ENCODE measurements around the gene HK2.
"Not testable (repeated sequence)": the region's sequence is repeated elsewhere in the genome, so short reads cannot be mapped to it uniquely, and the experiment has no call there.

HK2 gene

DNA sequence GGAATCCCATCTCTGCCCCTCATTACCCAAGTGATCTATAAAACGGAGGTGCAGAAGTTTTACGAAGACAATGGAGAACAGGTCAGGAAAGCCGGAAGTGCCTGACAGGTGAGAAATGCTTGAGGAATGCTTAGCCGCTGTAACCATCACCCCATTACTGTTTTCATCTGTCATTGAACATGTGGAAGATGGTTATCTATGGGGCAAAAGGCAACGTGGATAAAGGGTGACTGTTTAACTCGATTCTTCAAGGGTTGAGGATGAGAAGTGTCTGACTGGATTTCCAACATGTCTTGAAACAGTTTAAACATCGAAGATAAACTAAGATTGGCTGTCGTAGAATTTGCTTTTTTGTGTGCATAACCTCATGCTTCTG lies 17.3 kb downstream of the HK2 start:
- no peak overlapping the region for H3K4me3 ChIP-seq (replicated peaks; ENCODE audit: low read depth, low read length)
- TF ChIP-seq, protein P1, sequence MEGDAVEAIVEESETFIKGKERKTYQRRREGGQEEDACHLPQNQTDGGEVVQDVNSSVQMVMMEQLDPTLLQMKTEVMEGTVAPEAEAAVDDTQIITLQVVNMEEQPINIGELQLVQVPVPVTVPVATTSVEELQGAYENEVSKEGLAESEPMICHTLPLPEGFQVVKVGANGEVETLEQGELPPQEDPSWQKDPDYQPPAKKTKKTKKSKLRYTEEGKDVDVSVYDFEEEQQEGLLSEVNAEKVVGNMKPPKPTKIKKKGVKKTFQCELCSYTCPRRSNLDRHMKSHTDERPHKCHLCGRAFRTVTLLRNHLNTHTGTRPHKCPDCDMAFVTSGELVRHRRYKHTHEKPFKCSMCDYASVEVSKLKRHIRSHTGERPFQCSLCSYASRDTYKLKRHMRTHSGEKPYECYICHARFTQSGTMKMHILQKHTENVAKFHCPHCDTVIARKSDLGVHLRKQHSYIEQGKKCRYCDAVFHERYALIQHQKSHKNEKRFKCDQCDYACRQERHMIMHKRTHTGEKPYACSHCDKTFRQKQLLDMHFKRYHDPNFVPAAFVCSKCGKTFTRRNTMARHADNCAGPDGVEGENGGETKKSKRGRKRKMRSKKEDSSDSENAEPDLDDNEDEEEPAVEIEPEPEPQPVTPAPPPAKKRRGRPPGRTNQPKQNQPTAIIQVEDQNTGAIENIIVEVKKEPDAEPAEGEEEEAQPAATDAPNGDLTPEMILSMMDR (IDR thresholded peaks at IDR 0.05; ENCODE audit: low read length, missing control alignments), result no peak
- DNase-seq (ENCODE audit: low read depth), result peak; percentile 51

DNA sequence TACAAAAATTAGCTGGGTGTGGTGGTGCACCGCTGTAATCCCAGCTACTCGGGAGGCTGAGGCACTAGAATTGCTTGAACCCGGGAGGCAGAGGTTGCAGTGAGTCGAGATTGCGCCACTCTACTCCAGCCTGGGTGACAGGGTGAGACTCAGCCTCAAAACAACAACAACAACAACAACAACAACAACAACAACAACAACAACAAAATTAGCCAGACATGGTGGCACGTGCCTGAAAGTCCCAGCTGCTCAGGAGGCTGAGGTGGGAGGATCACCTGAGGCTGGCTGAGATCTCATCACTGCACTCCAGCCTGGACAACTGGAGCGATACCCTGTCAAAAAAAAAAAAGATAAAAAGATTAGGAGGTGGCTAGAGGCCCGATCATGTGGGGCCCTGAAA lies 19.4 kb downstream of the HK2 start:
- DNase-seq (ENCODE audit: low read depth); H3K4me3 ChIP-seq (replicated peaks; ENCODE audit: low read depth, low read length): not testable (repeated sequence)

DNA sequence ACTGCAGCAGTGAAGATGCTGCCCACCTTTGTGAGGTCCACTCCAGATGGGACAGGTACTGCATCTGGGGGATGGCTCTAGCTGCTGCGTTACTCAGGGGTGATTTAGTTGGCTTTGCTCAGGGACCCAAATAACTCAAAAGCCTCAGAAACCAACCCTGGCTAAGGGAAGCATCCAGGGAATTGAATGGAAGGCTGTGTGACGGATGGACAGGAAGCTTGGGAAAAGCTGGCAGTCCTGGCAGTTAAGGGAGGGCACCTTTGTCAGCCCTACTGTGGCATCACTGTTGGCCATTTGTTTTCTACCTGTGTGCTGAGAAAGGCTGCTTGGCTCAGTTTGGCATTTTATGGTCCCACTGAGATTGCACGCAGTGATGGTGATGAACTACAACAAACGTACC lies 20.5 kb downstream of the HK2 start:
- no peak overlapping the region for H3K4me3 ChIP-seq (replicated peaks; ENCODE audit: low read depth, low read length)
- DNase-seq (ENCODE audit: low read depth), result no peak
- TF ChIP-seq, protein P1 (IDR thresholded peaks at IDR 0.05; ENCODE audit: low read length, missing control alignments), result no peak

DNA sequence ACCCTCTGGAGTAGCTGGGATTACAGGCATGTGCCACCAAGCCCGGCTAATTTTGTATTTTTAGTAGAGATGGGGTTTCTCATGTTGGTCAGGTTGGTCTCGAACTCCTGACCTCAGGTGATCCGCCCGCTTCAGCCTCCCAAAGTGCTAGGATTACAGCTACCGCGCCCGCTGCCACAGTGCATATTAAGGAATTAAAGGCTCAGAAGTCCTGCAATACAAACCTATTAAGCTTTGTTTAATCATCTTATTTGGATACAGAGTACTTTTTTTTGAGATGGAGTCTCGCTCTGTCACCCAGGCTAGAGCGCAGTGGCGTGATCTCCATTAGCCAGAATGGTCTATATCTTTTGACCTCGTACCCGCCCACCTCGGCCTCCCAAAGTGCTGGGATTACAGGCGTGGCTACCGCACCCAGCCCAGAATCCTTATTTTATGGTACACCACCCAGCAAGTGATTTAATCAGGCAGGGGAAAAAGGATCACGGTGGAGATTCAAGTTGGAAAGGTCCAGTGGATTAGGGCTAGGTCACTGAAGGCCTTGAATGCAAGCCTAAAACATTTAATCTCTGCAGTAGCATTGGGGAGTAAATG lies 21.3 kb downstream of the HK2 start:
- H3K4me3 ChIP-seq (replicated peaks; ENCODE audit: low read depth, low read length); DNase-seq (ENCODE audit: low read depth): not testable (repeated sequence)

DNA sequence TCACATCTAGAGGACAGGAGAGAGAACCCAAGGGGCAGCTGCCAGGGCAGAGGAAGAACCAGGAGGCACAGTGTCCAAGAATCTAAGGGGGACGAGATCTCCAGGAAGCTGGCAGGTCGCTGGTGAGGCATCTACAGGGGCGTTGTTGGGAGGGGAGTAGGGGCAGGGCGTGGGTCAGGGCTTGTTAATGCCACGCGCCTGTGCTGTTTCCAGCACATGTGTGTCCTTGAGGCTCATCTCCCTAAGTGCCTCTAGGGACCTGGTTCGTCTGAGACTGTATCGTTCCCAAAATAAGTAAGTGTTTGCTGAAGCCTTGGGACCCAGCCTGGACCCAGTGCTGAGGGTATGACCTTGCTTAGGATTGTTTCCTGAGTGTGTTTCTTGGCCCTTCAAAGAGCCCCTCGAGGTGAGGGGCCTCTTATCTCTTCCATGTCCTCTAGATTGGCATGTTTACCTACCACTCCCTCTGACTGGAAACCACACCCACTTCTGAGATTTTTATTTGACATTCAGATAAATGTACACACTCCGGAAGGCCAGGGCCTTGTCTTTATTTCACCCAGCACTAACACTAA lies 22.2 kb downstream of the HK2 start:
- DNase-seq (ENCODE audit: low read depth), result no peak
- TF ChIP-seq, protein P1 (IDR thresholded peaks at IDR 0.05; ENCODE audit: low read length, missing control alignments), result no peak
- H3K4me3 ChIP-seq (replicated peaks; ENCODE audit: low read depth, low read length), result no peak overlapping the region

DNA sequence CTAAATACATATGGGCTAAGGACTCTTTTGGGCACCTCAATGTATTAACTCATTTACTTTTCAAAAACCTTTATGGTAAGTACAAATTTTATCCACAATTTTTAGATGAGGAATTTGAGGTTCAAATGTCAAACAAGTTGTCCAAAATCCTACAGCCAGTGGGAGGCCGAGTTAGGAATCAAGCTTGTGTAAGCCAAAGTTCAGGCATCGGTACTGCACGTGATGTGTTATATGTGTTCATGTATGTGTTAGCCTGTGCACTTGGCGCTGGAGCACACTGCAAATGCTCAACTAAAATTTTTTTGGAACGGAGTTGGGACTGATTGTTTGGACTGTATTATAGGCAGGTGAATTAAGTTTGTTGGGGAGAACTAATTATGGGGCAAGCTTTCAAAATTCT lies 22.7 kb downstream of the HK2 start:
- no peak overlapping the region for H3K4me3 ChIP-seq (replicated peaks; ENCODE audit: low read depth, low read length)
- TF ChIP-seq, protein P1 (IDR thresholded peaks at IDR 0.05; ENCODE audit: low read length, missing control alignments), result no peak
- no peak for DNase-seq (ENCODE audit: low read depth)

DNA sequence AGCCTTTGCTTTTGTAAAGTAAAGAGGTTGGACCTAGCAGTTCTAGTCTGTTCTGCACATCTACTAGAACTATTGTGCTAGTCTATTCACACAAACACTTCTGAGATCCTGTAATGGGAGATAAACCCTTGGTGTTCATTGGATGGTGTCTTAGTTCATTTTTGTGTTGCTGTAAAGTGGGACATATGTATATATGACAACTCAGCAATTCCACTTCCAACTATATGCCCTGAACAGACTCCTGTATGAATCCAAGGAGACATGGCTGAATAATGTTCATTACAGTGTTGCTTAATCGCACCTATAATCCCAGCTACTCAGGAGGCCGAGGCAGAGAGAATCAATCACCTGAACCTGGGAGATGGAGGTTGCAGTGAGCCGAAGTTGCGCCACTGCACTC lies 23.3 kb downstream of the HK2 start:
- TF ChIP-seq, protein P1 (IDR thresholded peaks at IDR 0.05; ENCODE audit: low read length, missing control alignments), result no peak
- DNase-seq (ENCODE audit: low read depth), result no peak
- H3K4me3 ChIP-seq (replicated peaks; ENCODE audit: low read depth, low read length), result no peak overlapping the region

DNA sequence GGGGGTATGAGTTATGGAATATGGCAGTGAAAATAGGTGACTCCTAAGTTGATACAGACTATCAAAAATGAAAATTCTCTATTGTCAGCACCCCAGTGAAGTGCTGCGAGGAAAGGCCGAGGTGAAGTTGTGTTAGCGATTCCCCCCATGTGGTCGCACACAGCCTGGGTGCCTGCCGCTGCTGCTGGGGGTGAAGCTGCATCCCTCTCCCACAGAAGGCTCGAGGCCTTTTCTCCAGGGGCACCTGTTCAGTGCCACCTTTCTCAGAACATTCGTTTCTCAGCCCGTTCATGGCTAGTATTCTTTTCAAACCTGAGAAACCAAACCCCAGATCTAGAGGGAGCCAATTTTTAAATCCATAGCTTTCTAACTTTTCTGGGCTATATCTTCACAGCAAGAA lies 23.8 kb downstream of the HK2 start:
- no peak overlapping the region for H3K4me3 ChIP-seq (replicated peaks; ENCODE audit: low read depth, low read length)
- DNase-seq (ENCODE audit: low read depth), result no peak
- TF ChIP-seq, protein P1 (IDR thresholded peaks at IDR 0.05; ENCODE audit: low read length, missing control alignments), result no peak
